ENCODE measurements around the gene AKAP8. TPM values are rescaled to one million over a fixed set of nuclear protein-coding genes. Genes with fewer than 3 reads are reported as not detected.

The AKAP8 gene
- total and polyA plus RNA-seq, 10 donors = 13.9 to 51.3 (median 30.6) TPM

- Histone ChIP-seq H3K4me3 (no peak overlapping the region), H3K27ac (peak overlapping the region in 4 of 8 donors; percentile 26 to 74 (median 67)), H3K36me3 (no peaks in the 10 kb centered on the region), H3K27me3 (replicated peaks in 1 of 7) (no peaks in the 10 kb centered on the region), H3K9me3 (no peaks in the 10 kb centered on the region), H3K4me1 (peaks cover 87 to 100% (median 99%) of the 10 kb centered on the region in 6 donors)
- WGBS, 5 donors = 74 to 83% (median 80%) methylated on average over 4 of the region's 4 CpGs
- no peak for DNase-seq
- intact Hi-C loops (cut with DNase I; ENCODE audit: low total_unique reads) = loop anchor here (10.0 kb wide), 1 partner anchor 55 kb away; no protein-coding TSS in a partner anchor
- no peak for TF ChIP-seq POLR2AphosphoS5 (IDR thresholded peaks at IDR 0.05)
- TF ChIP-seq, protein P1, sequence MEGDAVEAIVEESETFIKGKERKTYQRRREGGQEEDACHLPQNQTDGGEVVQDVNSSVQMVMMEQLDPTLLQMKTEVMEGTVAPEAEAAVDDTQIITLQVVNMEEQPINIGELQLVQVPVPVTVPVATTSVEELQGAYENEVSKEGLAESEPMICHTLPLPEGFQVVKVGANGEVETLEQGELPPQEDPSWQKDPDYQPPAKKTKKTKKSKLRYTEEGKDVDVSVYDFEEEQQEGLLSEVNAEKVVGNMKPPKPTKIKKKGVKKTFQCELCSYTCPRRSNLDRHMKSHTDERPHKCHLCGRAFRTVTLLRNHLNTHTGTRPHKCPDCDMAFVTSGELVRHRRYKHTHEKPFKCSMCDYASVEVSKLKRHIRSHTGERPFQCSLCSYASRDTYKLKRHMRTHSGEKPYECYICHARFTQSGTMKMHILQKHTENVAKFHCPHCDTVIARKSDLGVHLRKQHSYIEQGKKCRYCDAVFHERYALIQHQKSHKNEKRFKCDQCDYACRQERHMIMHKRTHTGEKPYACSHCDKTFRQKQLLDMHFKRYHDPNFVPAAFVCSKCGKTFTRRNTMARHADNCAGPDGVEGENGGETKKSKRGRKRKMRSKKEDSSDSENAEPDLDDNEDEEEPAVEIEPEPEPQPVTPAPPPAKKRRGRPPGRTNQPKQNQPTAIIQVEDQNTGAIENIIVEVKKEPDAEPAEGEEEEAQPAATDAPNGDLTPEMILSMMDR (IDR thresholded peaks at IDR 0.05 in 8 of 11, conservative IDR thresholded peaks at IDR 0.05 in 3 of 11) = no peak
- no peak for TF ChIP-seq POLR2A (IDR thresholded peaks at IDR 0.05)
Observed at GRCh38 chr19:15320116-15320515, 59.5 kb downstream of the AKAP8 start.

GRCh38 chr19:15318241-15318691 lies 61.3 kb downstream of the AKAP8 start:
- H3K36me3 ChIP-seq = no peaks in the 10 kb centered on the region
- no peaks in the 10 kb centered on the region for H3K27me3 ChIP-seq (replicated peaks in 1 of 7)
- H3K27ac ChIP-seq = peak overlapping the region in 6 of 8 donors; percentile 26 to 74 (median 64)
- H3K4me1 ChIP-seq = peaks cover 87 to 100% (median 99%) of the 10 kb centered on the region in 6 donors
- DNase-seq = no peak
- peak in 1 of 3 donors; percentile 86 for TF ChIP-seq POLR2AphosphoS5 (IDR thresholded peaks at IDR 0.05)
- TF ChIP-seq POLR2A (IDR thresholded peaks at IDR 0.05) = no peak
- H3K9me3 ChIP-seq = no peaks in the 10 kb centered on the region
- intact Hi-C loops (cut with DNase I; ENCODE audit: low total_unique reads) = no loop called here
- peak overlapping the region in 1 of 8 donors; percentile 7 for H3K4me3 ChIP-seq
- WGBS, 5 donors = 27 to 40% (median 31%) methylated on average over 6 of the region's 6 CpGs

GRCh38 chr19:15317392-15318071 lies 62.1 kb downstream of the AKAP8 start:
- Histone ChIP-seq H3K4me1 (peaks cover 89 to 100% (median 99%) of the 10 kb centered on the region in 6 donors), H3K27ac (peak overlapping the region in 5 of 8 donors; percentile 37 to 74 (median 66)), H3K9me3 (no peaks in the 10 kb centered on the region), H3K27me3 (replicated peaks in 1 of 7) (no peaks in the 10 kb centered on the region), H3K36me3 (peaks cover 0 to 4% (median 0%) of the 10 kb centered on the region in 6 donors), H3K4me3 (peak overlapping the region in 1 of 8 donors; percentile 7)
- DNase-seq = no peak
- intact Hi-C loops (cut with DNase I; ENCODE audit: low total_unique reads) = no loop called here
- TF ChIP-seq POLR2AphosphoS5 (IDR thresholded peaks at IDR 0.05) (no peak), POLR2A (IDR thresholded peaks at IDR 0.05) (no peak)
- TF ChIP-seq, protein P1 (IDR thresholded peaks at IDR 0.05 in 8 of 11, conservative IDR thresholded peaks at IDR 0.05 in 3 of 11) = no peak
- WGBS, 5 donors = 57 to 70% (median 67%) methylated on average over 3 of the region's 3 CpGs

DNA sequence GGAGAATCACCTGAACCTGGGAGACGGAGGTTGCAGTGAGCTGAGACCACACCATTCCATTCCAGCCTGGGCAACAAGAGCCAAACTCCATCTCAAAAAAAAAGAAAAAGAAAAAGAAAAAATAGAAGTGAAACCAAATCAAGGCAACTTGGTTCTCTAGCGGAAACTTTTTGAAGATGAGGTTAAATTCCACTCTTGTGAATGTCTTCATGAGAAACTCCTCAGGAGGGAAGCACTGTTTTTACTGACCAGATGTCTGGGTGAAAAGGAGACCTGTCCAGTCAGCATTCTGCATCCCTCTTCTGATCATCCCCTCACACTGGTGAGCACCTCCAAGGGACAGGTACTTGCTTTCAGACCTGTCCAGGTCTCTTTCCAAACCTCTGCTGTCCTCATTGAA lies 63.1 kb downstream of the AKAP8 start:
- peaks cover 95 to 100% (median 99%) of the 10 kb centered on the region in 6 donors for H3K4me1 ChIP-seq
- no peak for DNase-seq
- H3K27me3 ChIP-seq (replicated peaks in 1 of 7) = no peaks in the 10 kb centered on the region
- H3K9me3 ChIP-seq = no peaks in the 10 kb centered on the region
- peaks cover 0 to 6% (median 0%) of the 10 kb centered on the region in 6 donors for H3K36me3 ChIP-seq
- H3K4me3 ChIP-seq = peak overlapping the region in 1 of 8 donors; percentile 15
- H3K27ac ChIP-seq = peak overlapping the region in 6 of 8 donors; percentile 21 to 74 (median 64)
- intact Hi-C loops (cut with DNase I; ENCODE audit: low total_unique reads) = no loop called here
- no peak for TF ChIP-seq POLR2A (IDR thresholded peaks at IDR 0.05)
- TF ChIP-seq, protein P1 (IDR thresholded peaks at IDR 0.05 in 8 of 11, conservative IDR thresholded peaks at IDR 0.05 in 3 of 11) = no peak
- no peak for TF ChIP-seq POLR2AphosphoS5 (IDR thresholded peaks at IDR 0.05)
- 42 to 67% (median 58%) methylated on average over 2 of the region's 2 CpGs for WGBS, 5 donors

Data from spleen (tissue), 11 donors.